Measurements from ENCODE around the gene DNAH7.
A peak's percentile ranks its signal among the peaks of the same experiment; 100 is the strongest.

The DNAH7 gene

GRCh38 chr2:196076778-196077568, 8.3 kb upstream of the DNAH7 start:
- no peak for DNase-seq

GRCh38 chr2:196075196-196075595, 6.6 kb upstream of the DNAH7 start:
- no peak for DNase-seq

- no peak for DNase-seq
Measured at GRCh38 chr2:196074631-196075030, 6.0 kb upstream of the DNAH7 start.

GRCh38 chr2:196073521-196073920, 4.9 kb upstream of the DNAH7 start:
- DNase-seq: no peak

GRCh38 chr2:196067088-196067382, 1.6 kb downstream of the DNAH7 start:
- DNase-seq: no peak

- DNase-seq: peak; percentile 44
Measured at GRCh38 chr2:196066291-196067087, 2.1 kb downstream of the DNAH7 start.

- no peak for DNase-seq
Measured at GRCh38 chr2:196063773-196064172, 4.9 kb downstream of the DNAH7 start.

- DNase-seq: no peak
Measured at GRCh38 chr2:196059491-196059960, 9.1 kb downstream of the DNAH7 start.

GRCh38 chr2:196054631-196055030, 14.0 kb downstream of the DNAH7 start:
- DNase-seq: no peak

GRCh38 chr2:196046123-196046917, 22.3 kb downstream of the DNAH7 start:
- DNase-seq: no peak

- no peak for DNase-seq
Measured at GRCh38 chr2:196041786-196042185, 26.9 kb downstream of the DNAH7 start.

GRCh38 chr2:196040218-196040617, 28.4 kb downstream of the DNAH7 start:
- DNase-seq: no peak

GRCh38 chr2:196036442-196036841, 32.2 kb downstream of the DNAH7 start:
- no peak for DNase-seq

GRCh38 chr2:196018037-196018436, 50.6 kb downstream of the DNAH7 start:
- DNase-seq: no peak

- no peak for DNase-seq
Measured at GRCh38 chr2:196012314-196012713, 56.3 kb downstream of the DNAH7 start.

GRCh38 chr2:196000551-196000950, 68.1 kb downstream of the DNAH7 start:
- no peak for DNase-seq

GRCh38 chr2:195998070-195998469, 70.6 kb downstream of the DNAH7 start:
- no peak for DNase-seq

GRCh38 chr2:195995499-195995898, 73.1 kb downstream of the DNAH7 start:
- DNase-seq: no peak

GRCh38 chr2:195993623-195994022, 75.0 kb downstream of the DNAH7 start:
- DNase-seq: no peak

- no peak for DNase-seq
Measured at GRCh38 chr2:195985741-195986140, 82.9 kb downstream of the DNAH7 start.

- DNase-seq: no peak
Measured at GRCh38 chr2:195984923-195985726, 83.5 kb downstream of the DNAH7 start.

GRCh38 chr2:195967336-195967735, 101.3 kb downstream of the DNAH7 start:
- DNase-seq: no peak

- no peak for DNase-seq
Measured at GRCh38 chr2:195961873-195962272, 106.8 kb downstream of the DNAH7 start.

All from NCI-H1694 (cell line).